Stimulated activated naive B cell treated with anti-CD40 and anti-IgM and Interleukin-4, amounts not matched to agents 10 μg/mL and 1 μg/mL and 100 μg/mL, for 72 hours (primary cell): ENCODE results near the gene SLC16A5.

Experiments used
- ATAC-seq, 2 donors: fragments of 150-1000 bp; cut with Tn5 transposase; replicated peaks; 2 replicates each; pipeline ENCODE4 v1.10.0; 2021; ENCODE audit warnings: moderate library complexity in 1 of 2
- DNase-seq: peaks from one replicate; pipeline ENCODE4 v3.0.0; 2021
- H3K27ac Mint-ChIP-seq: one replicate; pipeline ENCODE4 v1.8.0; 2022; ENCODE audit warnings: mild to moderate bottlenecking, mixed read lengths
- H3K27me3 Mint-ChIP-seq, 2 donors: one replicate each; pipeline ENCODE4 v1.8.0; 2022; ENCODE audit warnings: mixed read lengths in 2 of 2
- H3K36me3 Mint-ChIP-seq, 2 donors: one replicate each; pipeline ENCODE4 v1.8.0; 2022; ENCODE audit warnings: mixed read lengths in 2 of 2, mild to moderate bottlenecking in 1 of 2
- H3K4me1 Mint-ChIP-seq, 2 donors: one replicate each; pipeline ENCODE4 v1.8.0; 2022; ENCODE audit warnings: mixed read lengths in 2 of 2, mild to moderate bottlenecking in 1 of 2
- H3K4me3 Mint-ChIP-seq, 2 donors: one replicate each; pipeline ENCODE4 v1.8.0; 2022; ENCODE audit warnings: mild to moderate bottlenecking in 2 of 2, mixed read lengths in 2 of 2, moderate library complexity in 1 of 2
- H3K9me3 Mint-ChIP-seq, 2 donors: one replicate each; pipeline ENCODE4 v1.8.0; 2022; ENCODE audit warnings: mixed read lengths in 2 of 2, mild to moderate bottlenecking in 1 of 2

The SLC16A5 gene

DNA sequence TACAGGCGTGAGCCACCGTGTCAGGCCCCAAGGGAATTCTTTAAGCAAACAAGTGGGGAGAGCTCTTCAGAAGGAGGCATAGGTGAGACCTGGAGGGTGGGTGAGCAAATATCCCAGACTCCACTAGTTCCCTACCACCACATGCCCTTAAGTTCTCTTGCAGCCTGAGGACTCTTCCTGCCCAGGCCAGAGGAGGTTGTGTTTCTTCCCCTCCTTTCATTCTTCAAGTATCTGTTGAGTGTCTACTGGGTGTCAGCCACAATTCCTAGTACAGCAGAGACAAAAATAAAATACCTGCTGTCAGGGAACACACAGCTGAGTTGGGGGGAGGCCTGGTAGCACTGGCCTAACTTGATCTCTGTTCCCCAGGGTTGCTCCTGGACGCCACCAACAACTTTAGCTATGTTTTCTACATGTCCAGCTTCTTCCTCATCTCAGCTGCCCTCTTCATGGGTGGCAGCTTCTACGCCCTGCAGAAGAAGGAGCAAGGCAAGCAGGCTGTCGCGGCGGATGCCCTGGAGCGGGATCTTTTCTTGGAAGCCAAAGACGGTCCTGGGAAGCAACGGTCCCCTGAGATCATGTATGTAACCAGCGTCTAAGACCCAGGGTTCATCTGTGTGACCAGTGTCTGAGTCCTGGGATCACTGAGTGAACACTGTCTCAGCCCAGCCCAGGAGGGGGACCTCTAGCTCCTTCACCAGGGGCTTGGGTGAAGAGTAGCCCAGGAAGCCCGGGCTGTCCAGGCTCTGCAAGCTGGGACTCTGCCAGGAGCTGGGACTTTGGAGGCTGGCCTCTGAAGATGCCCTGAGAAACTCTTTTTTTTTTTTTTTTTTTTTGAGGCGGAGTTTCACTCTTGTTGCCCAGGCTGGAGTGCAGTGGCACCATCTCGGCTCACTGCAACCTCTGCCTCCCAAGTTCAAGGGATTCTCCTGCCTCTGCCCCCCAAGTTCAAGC is 16.1 kb downstream of the SLC16A5 start:
- H3K36me3 Mint-ChIP-seq: peaks cover 0 to 4% of the 10 kb centered on the region in 2 donors
- H3K4me1 Mint-ChIP-seq: peaks cover 15 to 18% of the 10 kb centered on the region in 2 donors
- DNase-seq (no peak), ATAC-seq (no peak)
- no peak overlapping the region for H3K4me3 Mint-ChIP-seq
- H3K9me3 Mint-ChIP-seq: peaks cover 0 to 4% of the 10 kb centered on the region in 2 donors
- peak overlapping the region; percentile 28 for H3K27ac Mint-ChIP-seq
- H3K27me3 Mint-ChIP-seq: peaks cover 5 to 9% of the 10 kb centered on the region in 2 donors

DNA sequence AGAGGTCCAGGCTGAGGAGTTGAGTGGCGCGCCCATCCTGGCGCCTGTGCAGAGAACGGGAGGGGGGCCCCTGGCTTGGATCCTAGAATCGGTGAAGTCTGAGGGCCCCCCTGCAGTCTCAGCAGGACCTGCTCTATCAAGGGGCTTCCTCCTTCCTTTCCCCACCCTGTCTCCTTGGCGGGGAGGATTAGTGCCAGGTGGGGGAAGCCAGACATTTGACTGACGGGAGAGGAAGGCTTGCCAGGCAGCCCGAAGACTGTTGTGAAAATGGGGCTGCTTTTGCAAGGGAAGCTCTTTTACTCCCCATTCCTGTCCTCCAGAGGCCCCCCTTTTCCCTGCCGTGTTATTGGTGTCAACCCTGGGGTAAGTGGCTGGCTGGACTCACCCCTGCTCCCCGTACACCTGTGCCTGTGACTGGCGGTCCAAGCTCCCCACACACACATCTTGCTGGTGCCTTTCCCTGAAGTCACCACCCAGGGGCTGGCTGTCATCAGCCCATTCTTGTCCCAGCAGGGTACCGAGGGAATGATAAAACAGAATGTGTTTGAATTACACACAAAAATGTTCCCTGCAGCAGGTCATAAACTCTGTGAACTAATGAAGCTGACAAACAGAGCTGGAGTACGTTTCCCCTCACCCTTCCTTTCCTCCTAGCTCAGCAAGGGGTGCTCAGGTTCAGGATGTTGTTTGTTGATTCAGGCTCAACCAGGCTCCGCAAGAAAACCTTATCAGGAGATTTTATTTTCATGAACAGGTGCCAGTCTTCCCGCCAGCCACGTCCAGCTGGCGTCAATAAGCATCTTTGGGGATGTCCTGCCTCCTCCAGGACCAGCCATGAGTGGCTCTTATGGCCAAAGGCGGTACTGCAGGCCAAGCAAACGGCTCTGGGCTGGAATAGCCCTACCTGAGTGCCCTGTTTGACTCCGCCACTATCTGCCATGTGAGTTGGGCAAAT is 17.6 kb downstream of the SLC16A5 start:
- ATAC-seq (peak; percentile 38 to 39), DNase-seq (no peak)
- Mint-ChIP-seq H3K4me1 (peaks cover 19 to 26% of the 10 kb centered on the region in 2 donors), H3K27ac (no peak overlapping the region), H3K27me3 (peaks cover 5 to 9% of the 10 kb centered on the region in 2 donors), H3K4me3 (no peak overlapping the region), H3K9me3 (peaks cover 0 to 4% of the 10 kb centered on the region in 2 donors), H3K36me3 (peaks cover 0 to 4% of the 10 kb centered on the region in 2 donors)

DNA sequence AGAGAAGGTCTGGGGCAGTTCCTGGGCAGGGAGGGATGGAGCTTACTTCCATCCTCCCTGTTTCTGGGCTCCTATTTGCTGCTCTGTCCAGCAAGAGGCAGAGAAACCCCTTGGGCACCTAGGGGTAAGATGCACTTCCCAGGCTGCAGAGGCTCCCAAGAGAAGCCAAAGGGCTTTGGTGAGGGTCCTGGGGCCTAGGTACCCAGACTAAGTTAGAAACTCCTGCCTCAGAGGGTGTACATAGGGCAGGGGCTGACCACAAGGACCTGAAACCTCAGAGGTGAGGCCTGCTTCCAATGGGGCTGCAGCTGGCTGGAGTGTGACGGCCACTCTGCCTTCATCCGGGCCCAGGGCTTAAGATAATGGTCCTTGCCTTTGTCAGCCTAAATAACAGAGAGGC is 20.4 kb downstream of the SLC16A5 start:
- Mint-ChIP-seq H3K4me1 (peaks cover 17 to 28% of the 10 kb centered on the region in 2 donors), H3K4me3 (peak overlapping the region in 1 of 2 donors; percentile 5), H3K36me3 (peaks cover 6 to 8% of the 10 kb centered on the region in 2 donors), H3K27me3 (peaks cover 5 to 9% of the 10 kb centered on the region in 2 donors), H3K9me3 (no peaks in the 10 kb centered on the region), H3K27ac (no peak overlapping the region)
- ATAC-seq (no peak), DNase-seq (no peak)

GRCh38 chr17:75109046-75109406 is 21.3 kb downstream of the SLC16A5 start:
- ATAC-seq: peak in 1 of 2 donors; percentile 30

GRCh38 chr17:75109407-75110233 is 21.9 kb downstream of the SLC16A5 start, which contains the start of gene ARMC7:
ARMC7 (plus strand) TSS chr17:75109969; CDS start chr17:75110289, 320 bp downstream.
- H3K4me3 Mint-ChIP-seq: peak within 1 kb of the TSS; percentile 85 to 92
- peaks cover 23 to 40% of the 10 kb centered on the region in 2 donors for H3K4me1 Mint-ChIP-seq
- ATAC-seq (peak; percentile 77 to 83), DNase-seq (peak; percentile 90)
- peak within 1 kb of the TSS; percentile 85 for H3K27ac Mint-ChIP-seq
- peaks cover 10 to 15% of the 10 kb centered on the region in 2 donors for H3K36me3 Mint-ChIP-seq
- H3K27me3 Mint-ChIP-seq: peaks cover 5 to 9% of the 10 kb centered on the region in 2 donors
- peaks cover 0 to 2% of the 10 kb centered on the region in 2 donors for H3K9me3 Mint-ChIP-seq

More at GRCh38 chr17:75109046-75109406, 21.3 kb downstream of the SLC16A5 start:
- H3K4me3 Mint-ChIP-seq: peak overlapping the region; percentile 85 to 92
- H3K9me3 Mint-ChIP-seq: no peaks in the 10 kb centered on the region
- peaks cover 6 to 11% of the 10 kb centered on the region in 2 donors for H3K36me3 Mint-ChIP-seq
- DNase-seq: no peak
- H3K4me1 Mint-ChIP-seq: peaks cover 20 to 34% of the 10 kb centered on the region in 2 donors
- peaks cover 5 to 9% of the 10 kb centered on the region in 2 donors for H3K27me3 Mint-ChIP-seq
- peak overlapping the region; percentile 22 for H3K27ac Mint-ChIP-seq

- Mint-ChIP-seq H3K27me3 (peaks cover 4 to 9% of the 10 kb centered on the region in 2 donors), H3K36me3 (peaks cover 15 to 21% of the 10 kb centered on the region in 2 donors), H3K4me1 (peaks cover 28 to 47% of the 10 kb centered on the region in 2 donors), H3K9me3 (peaks cover 2 to 6% of the 10 kb centered on the region in 2 donors), H3K27ac (peak overlapping the region; percentile 67), H3K4me3 (peak overlapping the region; percentile 85 to 92)
- no peak for DNase-seq
- ATAC-seq: no peak
Measured at GRCh38 chr17:75110234-75110937, 22.6 kb downstream of the SLC16A5 start.

GRCh38 chr17:75111777-75112335 is 24.1 kb downstream of the SLC16A5 start:
- Mint-ChIP-seq H3K27ac (peak overlapping the region; percentile 52), H3K9me3 (peaks cover 2 to 6% of the 10 kb centered on the region in 2 donors), H3K36me3 (peaks cover 18 to 34% of the 10 kb centered on the region in 2 donors), H3K27me3 (no peaks in the 10 kb centered on the region), H3K4me1 (peaks cover 34 to 62% of the 10 kb centered on the region in 2 donors), H3K4me3 (no peak overlapping the region)
- DNase-seq: no peak
- ATAC-seq: no peak

DNA sequence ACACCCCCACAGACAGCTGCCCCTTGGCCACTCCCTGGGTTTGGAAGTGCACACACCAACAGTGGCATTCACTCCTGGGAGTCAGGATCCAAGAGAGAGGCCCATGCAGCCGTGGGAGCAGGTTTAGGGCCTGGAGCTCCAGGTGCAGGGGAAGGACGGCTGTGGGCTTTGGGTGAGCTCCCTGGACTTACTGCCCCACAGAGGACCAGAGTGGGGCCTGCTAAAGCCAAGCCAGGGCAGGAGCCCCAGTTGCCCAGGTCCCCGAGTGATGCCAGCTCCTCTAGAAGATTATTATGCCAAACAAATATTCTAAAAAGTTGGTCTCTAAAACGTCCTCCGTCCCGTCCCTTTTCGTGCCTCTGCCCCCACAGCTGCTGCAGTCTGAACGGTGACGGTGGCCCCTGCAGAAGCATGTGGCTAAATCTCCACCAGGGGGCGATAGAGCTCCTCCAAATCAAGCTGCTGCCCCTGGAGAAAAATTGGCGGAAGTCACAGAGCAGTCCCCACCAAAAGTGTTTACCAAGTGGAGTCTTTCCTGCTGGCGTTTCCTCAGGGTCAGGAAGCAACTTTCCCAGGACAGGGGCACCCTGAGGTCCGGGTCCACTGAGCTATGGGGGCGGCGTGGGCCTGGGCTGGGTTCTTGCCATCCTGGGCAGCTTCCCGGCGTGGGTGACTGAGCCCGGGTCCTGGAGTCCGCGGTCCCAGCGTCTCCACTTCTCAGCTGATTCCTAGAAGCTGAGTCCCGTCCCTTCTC is 26.2 kb downstream of the SLC16A5 start:
- no peaks in the 10 kb centered on the region for H3K27me3 Mint-ChIP-seq
- peaks cover 33 to 52% of the 10 kb centered on the region in 2 donors for H3K36me3 Mint-ChIP-seq
- H3K27ac Mint-ChIP-seq: peak overlapping the region; percentile 95
- H3K9me3 Mint-ChIP-seq: peaks cover 2 to 11% of the 10 kb centered on the region in 2 donors
- DNase-seq (peak; percentile 81), ATAC-seq (peak; percentile 62 to 72)
- peaks cover 49 to 75% of the 10 kb centered on the region in 2 donors for H3K4me1 Mint-ChIP-seq
- peak overlapping the region; percentile 81 to 83 for H3K4me3 Mint-ChIP-seq

GRCh38 chr17:75114552-75115314 is 27.0 kb downstream of the SLC16A5 start:
- H3K4me1 Mint-ChIP-seq: peaks cover 49 to 73% of the 10 kb centered on the region in 2 donors
- peaks cover 35 to 55% of the 10 kb centered on the region in 2 donors for H3K36me3 Mint-ChIP-seq
- ATAC-seq (peak; percentile 70 to 71), DNase-seq (peak; percentile 41)
- peaks cover 2 to 11% of the 10 kb centered on the region in 2 donors for H3K9me3 Mint-ChIP-seq
- H3K27me3 Mint-ChIP-seq: no peaks in the 10 kb centered on the region
- peak overlapping the region; percentile 81 to 83 for H3K4me3 Mint-ChIP-seq
- H3K27ac Mint-ChIP-seq: peak overlapping the region; percentile 95

DNA sequence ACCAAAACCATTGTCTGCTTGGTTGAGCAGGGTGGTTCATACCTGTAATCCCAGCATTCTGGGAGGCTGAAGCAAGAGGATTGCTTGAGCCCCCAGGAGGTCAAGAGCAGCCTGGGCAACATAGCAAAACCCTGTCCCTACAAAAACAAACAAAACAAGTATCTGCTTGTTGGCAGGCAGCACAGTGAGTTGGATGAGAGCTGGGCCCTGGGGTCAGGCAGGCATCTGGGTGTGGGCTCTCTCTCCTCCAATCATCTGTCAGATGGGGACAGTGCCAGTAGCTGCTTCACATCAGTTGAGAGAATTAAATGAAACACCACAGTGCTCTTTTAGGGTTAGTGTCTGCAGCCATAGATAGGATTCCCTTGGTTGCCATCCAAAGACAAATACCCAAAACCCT is 27.8 kb downstream of the SLC16A5 start:
- DNase-seq (no peak), ATAC-seq (no peak)
- Mint-ChIP-seq H3K4me3 (no peak overlapping the region), H3K36me3 (peaks cover 39 to 62% of the 10 kb centered on the region in 2 donors), H3K4me1 (peaks cover 49 to 68% of the 10 kb centered on the region in 2 donors), H3K27me3 (no peaks in the 10 kb centered on the region), H3K9me3 (peaks cover 2 to 11% of the 10 kb centered on the region in 2 donors), H3K27ac (no peak overlapping the region)

GRCh38 chr17:75116737-75117136 is 29.0 kb downstream of the SLC16A5 start:
- H3K4me1 Mint-ChIP-seq: peaks cover 50 to 62% of the 10 kb centered on the region in 2 donors
- H3K27me3 Mint-ChIP-seq: no peaks in the 10 kb centered on the region
- H3K36me3 Mint-ChIP-seq: peaks cover 40 to 67% of the 10 kb centered on the region in 2 donors
- no peak overlapping the region for H3K27ac Mint-ChIP-seq
- H3K4me3 Mint-ChIP-seq: no peak overlapping the region
- peaks cover 2 to 11% of the 10 kb centered on the region in 2 donors for H3K9me3 Mint-ChIP-seq
- DNase-seq: no peak
- no peak for ATAC-seq
